ENCODE data around the gene CEP135.
A peak's percentile ranks its signal among the peaks of the same experiment; 100 is the strongest.

The CEP135 gene

GRCh38 chr4:56008206-56008605 is 59.5 kb downstream of the CEP135 start:
- Mint-ChIP-seq H3K27ac (no peak overlapping the region), H3K27me3 (no peaks in the 10 kb centered on the region), H3K36me3 (peaks cover 64% of the 10 kb centered on the region), H3K4me1 (peaks cover 2% of the 10 kb centered on the region), H3K9me3 (peaks cover 5% of the 10 kb centered on the region), H3K4me3 (no peak overlapping the region)
- DNase-seq = no peak
- CTCF ChIA-PET = no interaction called here

GRCh38 chr4:56026596-56026995 is 77.9 kb downstream of the CEP135 start:
- peaks cover 44% of the 10 kb centered on the region for H3K36me3 Mint-ChIP-seq
- no peak overlapping the region for H3K4me3 Mint-ChIP-seq
- no peaks in the 10 kb centered on the region for H3K27me3 Mint-ChIP-seq
- H3K9me3 Mint-ChIP-seq = no peaks in the 10 kb centered on the region
- DNase-seq = no peak
- peaks cover 7% of the 10 kb centered on the region for H3K4me1 Mint-ChIP-seq
- CTCF ChIA-PET = no interaction called here
- no peak overlapping the region for H3K27ac Mint-ChIP-seq

DNA sequence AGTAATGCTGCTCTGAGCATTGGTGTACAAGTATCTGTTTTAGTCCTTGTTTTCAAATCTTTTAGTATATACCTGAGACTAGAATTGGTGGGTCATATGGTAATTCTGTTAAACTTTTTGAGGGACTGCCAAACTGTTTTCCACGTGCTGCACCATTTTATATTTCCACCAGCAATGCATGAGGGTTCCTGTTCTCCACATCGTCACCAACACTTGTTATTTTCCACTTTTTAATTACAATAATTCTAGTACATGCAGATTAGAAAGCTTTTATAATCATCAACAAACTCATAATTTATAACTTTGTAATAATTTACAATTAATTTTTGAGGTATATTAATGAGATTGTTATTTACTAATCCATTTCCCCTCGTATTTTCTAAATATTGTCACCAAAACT is 79.4 kb downstream of the CEP135 start:
- no peaks in the 10 kb centered on the region for H3K9me3 Mint-ChIP-seq
- H3K27ac Mint-ChIP-seq = no peak overlapping the region
- CTCF ChIA-PET = no interaction called here
- H3K36me3 Mint-ChIP-seq = peaks cover 38% of the 10 kb centered on the region
- no peak overlapping the region for H3K4me3 Mint-ChIP-seq
- no peak for DNase-seq
- peaks cover 7% of the 10 kb centered on the region for H3K4me1 Mint-ChIP-seq
- H3K27me3 Mint-ChIP-seq = no peaks in the 10 kb centered on the region

- no peak for DNase-seq
- Mint-ChIP-seq H3K27me3 (peaks cover 19% of the 10 kb centered on the region), H3K36me3 (no peaks in the 10 kb centered on the region), H3K4me1 (no peaks in the 10 kb centered on the region), H3K9me3 (no peaks in the 10 kb centered on the region), H3K27ac (no peak overlapping the region), H3K4me3 (no peak overlapping the region)
- CTCF ChIA-PET = no interaction called here
Observed at GRCh38 chr4:56038487-56039162, 89.9 kb downstream of the CEP135 start.

DNA sequence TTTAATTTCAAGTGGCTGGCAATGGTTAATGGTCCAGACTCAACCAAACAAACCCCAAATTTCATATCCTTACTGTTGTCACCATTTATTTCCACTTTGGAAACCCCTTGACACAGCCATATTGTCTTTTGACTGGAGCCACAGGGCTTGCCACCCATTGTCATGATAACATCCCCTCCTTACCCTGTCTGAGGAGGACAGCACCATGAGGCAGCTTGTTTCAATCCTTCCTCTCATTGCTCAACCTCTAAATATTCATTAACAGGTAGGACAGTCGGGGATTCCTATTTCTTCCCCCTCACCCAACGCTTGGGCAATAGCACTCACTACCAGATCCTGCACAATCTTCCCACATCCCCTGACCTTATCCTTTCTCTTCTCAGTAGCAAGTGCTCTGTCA is 92.1 kb downstream of the CEP135 start:
- CTCF ChIA-PET = no interaction called here
- no peak overlapping the region for H3K4me3 Mint-ChIP-seq
- H3K27me3 Mint-ChIP-seq = peaks cover 28% of the 10 kb centered on the region
- H3K9me3 Mint-ChIP-seq = no peaks in the 10 kb centered on the region
- no peaks in the 10 kb centered on the region for H3K36me3 Mint-ChIP-seq
- DNase-seq = no peak
- no peaks in the 10 kb centered on the region for H3K4me1 Mint-ChIP-seq
- H3K27ac Mint-ChIP-seq = no peak overlapping the region

GRCh38 chr4:56042225-56042624 is 93.5 kb downstream of the CEP135 start:
- no peaks in the 10 kb centered on the region for H3K36me3 Mint-ChIP-seq
- CTCF ChIA-PET = no interaction called here
- H3K4me1 Mint-ChIP-seq = no peaks in the 10 kb centered on the region
- no peaks in the 10 kb centered on the region for H3K9me3 Mint-ChIP-seq
- no peak overlapping the region for H3K4me3 Mint-ChIP-seq
- no peak overlapping the region for H3K27ac Mint-ChIP-seq
- H3K27me3 Mint-ChIP-seq = peaks cover 36% of the 10 kb centered on the region
- DNase-seq = no peak

GRCh38 chr4:56048383-56048701 is 99.6 kb downstream of the CEP135 start:
- Mint-ChIP-seq H3K4me3 (peak overlapping the region; percentile 62), H3K36me3 (no peaks in the 10 kb centered on the region), H3K4me1 (peaks cover 14% of the 10 kb centered on the region), H3K27me3 (peaks cover 54% of the 10 kb centered on the region), H3K9me3 (no peaks in the 10 kb centered on the region), H3K27ac (no peak overlapping the region)
- no peak for DNase-seq
- CTCF ChIA-PET = no interaction called here

DNA sequence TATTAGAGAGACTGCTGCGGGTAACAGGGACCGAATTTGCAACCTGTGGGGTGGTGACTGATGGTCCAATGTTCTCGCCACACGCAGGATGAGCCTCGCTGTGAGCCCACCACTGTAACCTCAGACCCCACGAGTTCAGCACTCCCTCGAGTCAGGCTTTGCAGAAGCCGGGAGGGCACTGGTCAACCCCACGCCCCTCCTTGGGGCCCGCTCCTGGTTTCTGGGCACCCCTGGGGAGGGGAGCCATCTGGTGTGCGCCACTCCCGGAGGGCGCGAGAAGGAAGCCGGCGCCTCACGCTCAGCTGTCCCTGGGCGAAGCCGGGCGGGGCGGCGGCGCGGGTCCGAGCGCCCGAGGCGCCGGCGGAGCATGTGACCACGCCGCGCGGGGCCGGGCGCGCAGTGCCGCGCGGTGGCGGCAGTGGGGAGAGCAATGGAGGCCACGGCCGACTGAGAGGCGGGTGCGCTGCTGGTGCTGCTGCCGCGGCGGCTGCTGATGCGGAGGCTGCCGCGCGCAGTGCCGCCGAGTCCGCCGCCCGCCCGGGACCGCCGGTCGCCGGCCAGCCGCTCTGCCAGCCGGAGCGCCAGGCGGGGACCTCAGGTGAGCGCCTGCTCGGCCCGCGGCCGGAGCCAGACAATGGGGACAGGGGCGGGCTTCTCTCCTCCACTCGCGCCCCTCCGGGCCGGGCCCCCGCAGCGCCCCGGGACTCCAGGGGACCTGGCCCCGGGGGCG is 100.1 kb downstream of the CEP135 start:
- DNase-seq = peak; percentile 68
- peak overlapping the region; percentile 62 for H3K4me3 Mint-ChIP-seq
- H3K36me3 Mint-ChIP-seq = no peaks in the 10 kb centered on the region
- H3K27ac Mint-ChIP-seq = no peak overlapping the region
- H3K9me3 Mint-ChIP-seq = no peaks in the 10 kb centered on the region
- CTCF ChIA-PET = no interaction called here
- peaks cover 52% of the 10 kb centered on the region for H3K27me3 Mint-ChIP-seq
- H3K4me1 Mint-ChIP-seq = peaks cover 14% of the 10 kb centered on the region

DNA sequence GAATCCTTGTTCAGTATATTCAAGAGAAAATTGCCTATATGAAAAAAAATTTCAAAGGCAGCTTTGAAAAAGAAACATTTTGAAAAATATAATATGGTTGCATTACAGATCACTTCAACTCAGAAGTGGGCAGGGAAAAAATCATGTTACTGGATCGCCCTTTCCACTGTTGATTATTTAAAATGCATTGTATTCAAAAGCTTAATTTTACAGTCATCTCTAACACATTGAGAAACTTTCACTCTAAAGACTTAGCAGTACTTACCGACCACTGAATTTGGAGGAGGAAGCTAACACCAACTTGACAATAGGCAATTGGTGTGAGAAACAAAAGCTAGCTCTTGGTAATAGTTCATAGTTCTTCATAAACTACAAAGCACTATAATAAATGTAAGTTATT is 101.9 kb downstream of the CEP135 start:
- H3K9me3 Mint-ChIP-seq = no peaks in the 10 kb centered on the region
- CTCF ChIA-PET = interaction anchor here (1.5 to 2.4 kb wide), 2 partner anchors 102 to 184 kb away, joined by 4 to 5 read pairs; partner anchors contain the start of gene CEP135
- H3K4me1 Mint-ChIP-seq = peaks cover 14% of the 10 kb centered on the region
- no peak for DNase-seq
- H3K4me3 Mint-ChIP-seq = no peak overlapping the region
- H3K27me3 Mint-ChIP-seq = peaks cover 53% of the 10 kb centered on the region
- no peak overlapping the region for H3K27ac Mint-ChIP-seq
- no peaks in the 10 kb centered on the region for H3K36me3 Mint-ChIP-seq

GRCh38 chr4:56051029-56051709 is 102.4 kb downstream of the CEP135 start:
- peaks cover 54% of the 10 kb centered on the region for H3K27me3 Mint-ChIP-seq
- H3K4me1 Mint-ChIP-seq = peaks cover 14% of the 10 kb centered on the region
- DNase-seq = no peak
- no peaks in the 10 kb centered on the region for H3K36me3 Mint-ChIP-seq
- CTCF ChIA-PET = interaction anchor here (1.5 to 2.4 kb wide), 2 partner anchors 102 to 184 kb away, joined by 4 to 5 read pairs; partner anchors contain the start of gene CEP135
- no peak overlapping the region for H3K27ac Mint-ChIP-seq
- no peak overlapping the region for H3K4me3 Mint-ChIP-seq
- no peaks in the 10 kb centered on the region for H3K9me3 Mint-ChIP-seq

DNA sequence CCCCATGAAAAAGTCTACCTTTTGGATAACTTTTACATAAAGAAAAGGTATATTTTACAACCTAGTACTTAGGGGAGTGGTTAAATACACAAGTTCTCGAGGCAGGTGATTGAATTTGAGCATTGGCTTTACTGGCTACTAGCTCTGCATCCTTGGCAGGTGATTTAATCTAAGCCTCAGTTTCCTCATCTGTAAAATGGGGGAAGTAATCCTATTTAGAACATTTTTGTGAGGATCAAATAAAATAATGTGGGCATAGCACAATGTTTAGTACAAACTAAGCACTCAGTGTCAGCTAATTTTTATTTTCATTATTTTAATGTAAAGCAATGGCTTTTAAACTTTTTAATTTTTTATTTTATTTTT is 102.9 kb downstream of the CEP135 start:
- Mint-ChIP-seq H3K4me1 (peaks cover 14% of the 10 kb centered on the region), H3K36me3 (no peaks in the 10 kb centered on the region), H3K4me3 (no peak overlapping the region), H3K27me3 (peaks cover 51% of the 10 kb centered on the region), H3K9me3 (no peaks in the 10 kb centered on the region), H3K27ac (no peak overlapping the region)
- CTCF ChIA-PET = interaction anchor here (1.5 to 2.4 kb wide), 2 partner anchors 103 to 185 kb away, joined by 4 to 5 read pairs; partner anchors contain the start of gene CEP135
- DNase-seq = no peak

DNA sequence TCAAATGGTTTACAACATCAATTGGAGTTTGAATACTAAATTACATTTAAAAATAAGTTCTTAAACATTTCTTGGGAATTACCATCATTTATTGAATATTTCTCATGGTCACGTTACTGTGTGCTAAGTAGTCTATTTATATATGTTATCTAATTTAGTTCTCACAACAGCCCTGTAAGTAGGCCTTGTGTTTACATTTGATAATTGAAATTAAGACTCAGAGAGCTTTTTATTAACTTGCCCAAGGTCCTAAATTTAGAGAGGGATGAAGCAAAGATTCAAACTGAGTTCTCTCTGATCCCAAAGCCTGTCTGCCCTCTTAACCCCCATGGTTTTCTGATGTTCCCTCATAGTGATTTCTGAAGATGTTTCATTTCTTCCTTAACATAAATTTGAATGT is 103.7 kb downstream of the CEP135 start:
- peaks cover 14% of the 10 kb centered on the region for H3K4me1 Mint-ChIP-seq
- DNase-seq = no peak
- H3K27ac Mint-ChIP-seq = no peak overlapping the region
- CTCF ChIA-PET = no interaction called here
- H3K9me3 Mint-ChIP-seq = no peaks in the 10 kb centered on the region
- no peak overlapping the region for H3K4me3 Mint-ChIP-seq
- no peaks in the 10 kb centered on the region for H3K36me3 Mint-ChIP-seq
- peaks cover 44% of the 10 kb centered on the region for H3K27me3 Mint-ChIP-seq

- no peak overlapping the region for H3K4me3 Mint-ChIP-seq
- no peak for DNase-seq
- CTCF ChIA-PET = no interaction called here
- H3K27ac Mint-ChIP-seq = no peak overlapping the region
- H3K27me3 Mint-ChIP-seq = peaks cover 40% of the 10 kb centered on the region
- no peaks in the 10 kb centered on the region for H3K36me3 Mint-ChIP-seq
- H3K9me3 Mint-ChIP-seq = no peaks in the 10 kb centered on the region
- peaks cover 14% of the 10 kb centered on the region for H3K4me1 Mint-ChIP-seq
Observed at GRCh38 chr4:56052966-56053365, 104.2 kb downstream of the CEP135 start.

DNA sequence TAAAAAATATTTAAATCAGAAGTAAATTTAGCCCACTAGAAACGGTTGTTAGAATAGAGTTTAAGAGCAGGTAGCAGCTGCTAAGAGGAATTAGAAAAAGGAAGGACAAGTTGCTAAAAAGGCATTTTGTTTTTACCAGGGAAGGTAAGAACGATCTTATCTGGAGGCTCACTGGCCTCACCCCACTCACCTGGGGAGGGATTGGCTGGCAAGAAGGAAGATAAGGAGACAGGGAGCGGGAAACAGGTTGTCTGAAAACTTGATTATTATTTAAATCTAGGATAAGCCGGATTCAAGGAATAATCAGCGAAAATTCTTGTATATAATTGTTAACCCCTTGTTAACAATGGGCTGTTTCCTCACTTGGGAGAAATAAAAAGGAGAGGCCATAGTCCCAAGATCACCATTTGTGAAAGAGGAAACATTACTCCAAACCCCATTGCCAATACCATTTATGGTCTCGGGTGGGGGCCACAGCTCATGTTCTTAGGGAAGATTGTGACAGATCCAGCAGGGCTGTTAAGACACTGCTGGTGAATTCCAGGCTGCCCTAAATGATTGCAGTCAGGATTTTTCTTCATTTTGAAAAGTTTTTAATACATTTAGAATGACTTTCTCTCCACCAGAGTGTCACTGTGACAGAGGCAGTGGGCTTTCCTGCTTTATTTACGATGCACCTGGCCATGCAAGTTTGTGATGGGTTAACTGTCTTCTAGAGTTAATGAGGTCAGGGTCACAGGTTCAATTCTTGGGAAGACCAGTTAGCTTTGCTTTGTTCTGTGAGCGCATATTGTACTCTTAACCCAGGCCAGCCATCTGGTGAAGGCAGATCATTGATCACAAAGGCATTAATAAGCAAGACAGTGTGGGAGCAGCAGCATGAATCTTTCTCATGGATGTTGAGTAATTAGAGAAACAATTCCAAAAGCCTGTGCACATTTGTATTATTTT is 106.6 kb downstream of the CEP135 start:
- DNase-seq = no peak
- Mint-ChIP-seq H3K4me3 (no peak overlapping the region), H3K36me3 (no peaks in the 10 kb centered on the region), H3K4me1 (no peaks in the 10 kb centered on the region), H3K27me3 (peaks cover 28% of the 10 kb centered on the region), H3K27ac (no peak overlapping the region), H3K9me3 (no peaks in the 10 kb centered on the region)
- CTCF ChIA-PET = no interaction called here
